Neural cell (in vitro differentiated cells): ENCODE data around the gene PFKFB4. TPM values are rescaled to one million over a fixed set of nuclear protein-coding genes. Genes with fewer than 3 reads are reported as not detected.
"Not testable (repeated sequence)": the region's sequence is repeated elsewhere in the genome, so short reads cannot be mapped to it uniquely, and the experiment has no call there.

Source experiments
- H2AFZ ChIP-seq: fragments of 200-600, 300-800 bp; sonication (generic), shearing (Covaris generic); 2 replicates; pipeline ENCODE4 v1.6.0; 2014; ENCODE audit warnings: low read depth, mild to moderate bottlenecking, antibody characterized with exemption, low read length, moderate library complexity
- H3F3A ChIP-seq: fragments of 200-600 bp; shearing (Covaris generic); 2 replicates; pipeline ENCODE4 v1.6.1; 2016; ENCODE audit warnings: mild to moderate bottlenecking, moderate library complexity, mixed read lengths, antibody characterized with exemption, low read length; ENCODE audit not compliant: insufficient read depth, poor library complexity, severe bottlenecking
- H3K27ac ChIP-seq: fragments of 200-600, 300-800 bp; sonication (generic), shearing (Covaris generic); 2 replicates; pipeline ENCODE4 v1.5.1; 2014; ENCODE audit warnings: mild to moderate bottlenecking, low read length, moderate library complexity
- H3K27me3 ChIP-seq: fragments of 300-800, 200-600 bp; sonication (generic), shearing (Covaris generic); 2 replicates; pipeline ENCODE4 v1.6.0; 2014; ENCODE audit warnings: mild to moderate bottlenecking, low read depth, low read length, moderate library complexity; ENCODE audit not compliant: insufficient read depth
- H3K36me3 ChIP-seq: fragments of 300-800, 200-600 bp; sonication (generic), shearing (Covaris generic); 2 replicates; pipeline ENCODE4 v1.5.1; 2014; ENCODE audit warnings: mild to moderate bottlenecking, antibody characterized with exemption, low read length, moderate library complexity; ENCODE audit not compliant: insufficient read depth
- H3K4me2 ChIP-seq: fragments of 300-800, 200-600 bp; sonication (generic), shearing (Covaris generic); 2 replicates; pipeline ENCODE4 v1.6.0; 2014; ENCODE audit warnings: mild to moderate bottlenecking, low read length
- H3K4me3 ChIP-seq: fragments of 300-800, 200-600 bp; sonication (generic), shearing (Covaris generic); 2 replicates; pipeline ENCODE4 v1.5.1; 2014; ENCODE audit warnings: mild to moderate bottlenecking, low read length, moderate library complexity
- H3K79me2 ChIP-seq: fragments of 200-600 bp; shearing (Covaris generic); replicated peaks from 2 replicates; pipeline ENCODE4 v1.6.0; 2014; ENCODE audit warnings: mild to moderate bottlenecking, low read length, moderate library complexity; ENCODE audit not compliant: insufficient read depth
- H3K9ac ChIP-seq: fragments of 300-800, 200-600 bp; sonication (generic), shearing (Covaris generic); 2 replicates; pipeline ENCODE4 v1.6.1; 2016; ENCODE audit warnings: mild to moderate bottlenecking, low read length, mixed read lengths
- H3K9me2 ChIP-seq: fragments of 200-600 bp; shearing (Covaris generic); 2 replicates; pipeline ENCODE4 v1.6.1; 2016; ENCODE audit warnings: mild to moderate bottlenecking, low read length, mixed read lengths; ENCODE audit not compliant: insufficient read depth
- H3K9me3 ChIP-seq: fragments of 200-600, 300-800 bp; sonication (generic), shearing (Covaris generic); 2 replicates; pipeline ENCODE4 v1.6.1; 2016; ENCODE audit warnings: mild to moderate bottlenecking, mixed run types, low read length, moderate library complexity, mixed read lengths
- H4K20me1 ChIP-seq: fragments of 200-600 bp; shearing (Covaris generic); 2 replicates; pipeline ENCODE4 v1.6.1; 2016; ENCODE audit warnings: mild to moderate bottlenecking, mixed run types; ENCODE audit not compliant: insufficient read depth
- EP300 ChIP-seq: fragments of 450-650 bp; conservative IDR thresholded peaks from 2 replicates; pipeline ENCODE4 v1.6.1; 2014; ENCODE audit warnings: antibody characterized with exemption, mild to moderate bottlenecking, moderate library complexity; ENCODE audit not compliant: poor library complexity, severe bottlenecking
- EZH2 ChIP-seq: fragments of 200-600, 300-800 bp; shearing (Covaris generic), sonication (generic); IDR thresholded peaks from 2 replicates; pipeline ENCODE4 v1.6.1; 2014; ENCODE audit warnings: antibody characterized with exemption, low read length, borderline replicate concordance, mild to moderate bottlenecking; ENCODE audit not compliant: insufficient read depth, poor library complexity, severe bottlenecking
- MXI1 ChIP-seq: fragments of 450-650 bp; conservative IDR thresholded peaks from 2 replicates; pipeline ENCODE4 v1.6.1; 2014; ENCODE audit warnings: antibody characterized with exemption, mild to moderate bottlenecking; ENCODE audit not compliant: poor library complexity, severe bottlenecking
- POLR2AphosphoS5 ChIP-seq: IDR thresholded peaks from 2 replicates; pipeline ENCODE4 v1.6.1; 2012
- RAD21 ChIP-seq: fragments of 450-650 bp; conservative IDR thresholded peaks from 2 replicates; pipeline ENCODE4 v1.6.1; 2014; ENCODE audit warnings: antibody characterized with exemption, mild to moderate bottlenecking, moderate library complexity
- SMC3 ChIP-seq: fragments of 450-650 bp; conservative IDR thresholded peaks from 2 replicates; pipeline ENCODE4 v1.6.1; 2014; ENCODE audit warnings: antibody characterized with exemption, mild to moderate bottlenecking, moderate library complexity; ENCODE audit not compliant: poor library complexity
- TAF1 ChIP-seq: IDR thresholded peaks from 2 replicates; pipeline ENCODE4 v1.6.1; 2012; ENCODE audit warnings: low read depth
- polyA plus RNA-seq: library from polyadenylated mRNA; depleted of rRNA; stranded (reverse); fragments of >200 nt; gene quantifications from 2 replicates; pipeline ENCODE4 v1.2.3, GENCODE V29; 2014
- TF ChIP-seq, protein P1 (sequence below): fragments of 450-650 bp; IDR thresholded peaks from 2 replicates; pipeline ENCODE4 v1.5.1; 2014; ENCODE audit warnings: antibody characterized with exemption, mild to moderate bottlenecking, moderate library complexity; ENCODE audit not compliant: poor library complexity, severe bottlenecking
- TF ChIP-seq, protein P2 (sequence below): IDR thresholded peaks from 2 replicates; pipeline ENCODE4 v1.6.1; 2012; ENCODE audit warnings: borderline replicate concordance

Gene PFKFB4
- polyA plus RNA-seq, 1 donor from 2014 or later: 29.4 TPM

DNA sequence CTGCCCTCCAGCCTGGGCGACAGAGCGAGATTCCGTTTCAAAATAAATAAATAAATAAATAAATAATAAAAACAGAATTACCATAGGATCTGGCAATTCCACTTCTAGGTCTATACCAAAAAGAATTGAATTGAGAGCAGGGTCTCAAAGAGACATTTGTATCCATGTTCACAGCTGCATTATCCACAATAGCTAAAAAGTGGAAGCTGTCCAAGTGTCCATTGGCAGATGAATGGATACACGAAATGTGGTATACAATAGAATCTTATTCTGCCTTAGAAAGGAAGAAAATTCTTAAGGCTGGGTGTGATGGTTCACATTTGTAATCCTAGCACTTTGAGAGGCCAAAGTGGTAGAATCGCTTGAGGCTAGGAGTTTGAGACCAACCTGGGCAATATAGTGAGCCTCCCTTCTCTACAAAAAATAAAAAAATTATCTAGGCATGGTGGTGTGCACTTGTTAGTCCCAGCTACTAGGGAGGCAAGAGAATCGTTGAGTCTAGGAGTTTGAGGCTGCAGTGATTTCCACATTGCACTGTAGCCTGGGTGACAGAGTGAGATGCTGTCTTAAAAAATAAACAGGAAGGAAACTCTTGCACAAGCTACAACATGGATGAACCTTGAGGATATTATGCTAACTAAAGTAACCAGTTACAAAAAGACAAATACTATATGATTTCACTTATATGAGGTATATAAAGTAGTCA, 24.2 kb downstream of the PFKFB4 start:
- H3K9me3 ChIP-seq: no peaks in the 10 kb centered on the region
- H3K4me2 ChIP-seq: no peak overlapping the region
- H3K9me2 ChIP-seq: no peaks in the 10 kb centered on the region
- no peaks in the 10 kb centered on the region for H3K27me3 ChIP-seq
- no peak overlapping the region for H3K9ac ChIP-seq
- TF ChIP-seq POLR2AphosphoS5 (no peak), EZH2 (no peak), SMC3 (no peak), RAD21 (no peak), EP300 (no peak), MXI1 (no peak), TAF1 (no peak)
- TF ChIP-seq, protein P1, sequence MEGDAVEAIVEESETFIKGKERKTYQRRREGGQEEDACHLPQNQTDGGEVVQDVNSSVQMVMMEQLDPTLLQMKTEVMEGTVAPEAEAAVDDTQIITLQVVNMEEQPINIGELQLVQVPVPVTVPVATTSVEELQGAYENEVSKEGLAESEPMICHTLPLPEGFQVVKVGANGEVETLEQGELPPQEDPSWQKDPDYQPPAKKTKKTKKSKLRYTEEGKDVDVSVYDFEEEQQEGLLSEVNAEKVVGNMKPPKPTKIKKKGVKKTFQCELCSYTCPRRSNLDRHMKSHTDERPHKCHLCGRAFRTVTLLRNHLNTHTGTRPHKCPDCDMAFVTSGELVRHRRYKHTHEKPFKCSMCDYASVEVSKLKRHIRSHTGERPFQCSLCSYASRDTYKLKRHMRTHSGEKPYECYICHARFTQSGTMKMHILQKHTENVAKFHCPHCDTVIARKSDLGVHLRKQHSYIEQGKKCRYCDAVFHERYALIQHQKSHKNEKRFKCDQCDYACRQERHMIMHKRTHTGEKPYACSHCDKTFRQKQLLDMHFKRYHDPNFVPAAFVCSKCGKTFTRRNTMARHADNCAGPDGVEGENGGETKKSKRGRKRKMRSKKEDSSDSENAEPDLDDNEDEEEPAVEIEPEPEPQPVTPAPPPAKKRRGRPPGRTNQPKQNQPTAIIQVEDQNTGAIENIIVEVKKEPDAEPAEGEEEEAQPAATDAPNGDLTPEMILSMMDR: no peak
- TF ChIP-seq, protein P2, sequence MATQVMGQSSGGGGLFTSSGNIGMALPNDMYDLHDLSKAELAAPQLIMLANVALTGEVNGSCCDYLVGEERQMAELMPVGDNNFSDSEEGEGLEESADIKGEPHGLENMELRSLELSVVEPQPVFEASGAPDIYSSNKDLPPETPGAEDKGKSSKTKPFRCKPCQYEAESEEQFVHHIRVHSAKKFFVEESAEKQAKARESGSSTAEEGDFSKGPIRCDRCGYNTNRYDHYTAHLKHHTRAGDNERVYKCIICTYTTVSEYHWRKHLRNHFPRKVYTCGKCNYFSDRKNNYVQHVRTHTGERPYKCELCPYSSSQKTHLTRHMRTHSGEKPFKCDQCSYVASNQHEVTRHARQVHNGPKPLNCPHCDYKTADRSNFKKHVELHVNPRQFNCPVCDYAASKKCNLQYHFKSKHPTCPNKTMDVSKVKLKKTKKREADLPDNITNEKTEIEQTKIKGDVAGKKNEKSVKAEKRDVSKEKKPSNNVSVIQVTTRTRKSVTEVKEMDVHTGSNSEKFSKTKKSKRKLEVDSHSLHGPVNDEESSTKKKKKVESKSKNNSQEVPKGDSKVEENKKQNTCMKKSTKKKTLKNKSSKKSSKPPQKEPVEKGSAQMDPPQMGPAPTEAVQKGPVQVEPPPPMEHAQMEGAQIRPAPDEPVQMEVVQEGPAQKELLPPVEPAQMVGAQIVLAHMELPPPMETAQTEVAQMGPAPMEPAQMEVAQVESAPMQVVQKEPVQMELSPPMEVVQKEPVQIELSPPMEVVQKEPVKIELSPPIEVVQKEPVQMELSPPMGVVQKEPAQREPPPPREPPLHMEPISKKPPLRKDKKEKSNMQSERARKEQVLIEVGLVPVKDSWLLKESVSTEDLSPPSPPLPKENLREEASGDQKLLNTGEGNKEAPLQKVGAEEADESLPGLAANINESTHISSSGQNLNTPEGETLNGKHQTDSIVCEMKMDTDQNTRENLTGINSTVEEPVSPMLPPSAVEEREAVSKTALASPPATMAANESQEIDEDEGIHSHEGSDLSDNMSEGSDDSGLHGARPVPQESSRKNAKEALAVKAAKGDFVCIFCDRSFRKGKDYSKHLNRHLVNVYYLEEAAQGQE: no peak
- no peak overlapping the region for H3K27ac ChIP-seq
- no peak overlapping the region for H2AFZ ChIP-seq
- no peaks in the 10 kb centered on the region for H4K20me1 ChIP-seq
- no peak overlapping the region for H3K4me3 ChIP-seq
- no peaks in the 10 kb centered on the region for H3K79me2 ChIP-seq
- peaks cover 5% of the 10 kb centered on the region for H3K36me3 ChIP-seq
- no peaks in the 10 kb centered on the region for H3F3A ChIP-seq

DNA sequence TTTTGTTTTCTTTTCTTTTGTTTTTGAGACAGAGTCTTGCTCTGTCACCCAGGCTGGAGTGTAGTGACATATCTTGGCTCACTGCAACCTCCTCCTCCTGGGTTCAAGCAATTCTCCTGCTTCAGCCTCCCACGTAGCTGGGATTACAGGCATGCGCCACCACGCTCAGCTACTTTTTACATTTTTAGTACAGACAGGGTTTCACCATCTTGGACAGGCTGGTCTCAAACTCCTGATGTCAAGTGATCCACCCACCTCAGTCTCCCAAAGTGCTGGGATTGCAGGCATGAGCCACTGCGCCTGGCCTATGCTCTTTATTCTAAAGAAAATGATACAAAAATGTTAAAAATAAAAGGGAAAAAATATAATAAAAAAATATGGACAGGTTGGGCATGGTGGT, 25.9 kb downstream of the PFKFB4 start:
- not testable (repeated sequence) for H3K9me2 ChIP-seq, H3K9me3 ChIP-seq, H3K4me3 ChIP-seq, H3F3A ChIP-seq, H3K9ac ChIP-seq, H3K79me2 ChIP-seq, H3K36me3 ChIP-seq, H3K4me2 ChIP-seq, H3K27me3 ChIP-seq, H2AFZ ChIP-seq, H3K27ac ChIP-seq, H4K20me1 ChIP-seq
